SK-N-SH (cell line): ENCODE measurements around the gene TMEM178A. TPM values are rescaled to one million over a fixed set of nuclear protein-coding genes. Genes with fewer than 3 reads are reported as not detected.

ENCODE experiments used
- CTCF ChIA-PET: fragments of 300-600, 350-600 bp; formaldehyde crosslinking; extraction: SDS; loops from one replicate; lab custom pipeline; 2021; lab: Yijun Ruan, JAX
- POLR2A ChIA-PET: fragments of 350-600 bp; sonication (Branson Sonifier 250); formaldehyde crosslinking; extraction: SDS; loops from one replicate; lab custom pipeline; 2020; ENCODE audit warnings: antibody characterized with exemption, inconsistent platforms; lab: Yijun Ruan, JAX
- DNase-seq: peaks from one replicate; pipeline ENCODE4 v3.0.0; 2012
- H2AFZ ChIP-seq: fragments of 200-600 bp; sonication (generic); 2 replicates; pipeline ENCODE4 v1.8.1; 2016; ENCODE audit warnings: antibody characterized with exemption, mild to moderate bottlenecking, low read depth
- H3F3A ChIP-seq: fragments of 200-600 bp; sonication (generic); replicated peaks from 2 replicates; pipeline ENCODE3; 2016; ENCODE audit warnings: antibody characterized with exemption, mild to moderate bottlenecking; ENCODE audit not compliant: insufficient read depth
- H3K27ac ChIP-seq, 2 experiments: fragments of 200-500 bp in 1 of 2; fragments of 200-600 bp in 1 of 2; sonication (Bioruptor generic) in 1 of 2; sonication (generic), shearing (Covaris generic) in 1 of 2; 2 replicates each; pipeline versions ENCODE4 v1.5.1 to v1.6.1; 2014 to 2016; ENCODE audit warnings: low read depth in 2 of 2, inconsistent platforms in 1 of 2, low read length in 1 of 2, mild to moderate bottlenecking in 1 of 2, mixed read lengths in 1 of 2
- H3K27me3 ChIP-seq: fragments of 200-600 bp; sonication (generic), shearing (Covaris generic); 2 replicates; pipeline ENCODE4 v1.6.1; 2016; ENCODE audit warnings: mixed run types; ENCODE audit not compliant: insufficient read depth
- H3K36me3 ChIP-seq, 2 experiments: fragments of 200-500 bp in 1 of 2; fragments of 200-600 bp in 1 of 2; sonication (Bioruptor generic) in 1 of 2; sonication (generic) in 1 of 2; replicated peaks in 1 of 2; 2 replicates each; pipeline versions ENCODE3 to v1.5.1; 2014 to 2016; ENCODE audit warnings: low read length in 1 of 2, mild to moderate bottlenecking in 1 of 2; ENCODE audit not compliant: insufficient read depth in 2 of 2, control insufficient read depth in 1 of 2
- H3K4me1 ChIP-seq, 2 experiments: fragments of 200-500 bp in 1 of 2; fragments of 200-600 bp in 1 of 2; sonication (Bioruptor generic) in 1 of 2; sonication (generic), shearing (Covaris generic) in 1 of 2; 2 replicates each; pipeline versions ENCODE4 v1.5.1 to v1.6.1; 2014 to 2016; ENCODE audit warnings: low read depth in 1 of 2, low read length in 1 of 2, mixed run types in 1 of 2; ENCODE audit not compliant: insufficient read depth in 2 of 2, control insufficient read depth in 1 of 2
- H3K4me2 ChIP-seq: fragments of 200-600 bp; sonication (generic), shearing (Covaris generic); 2 replicates; pipeline ENCODE4 v1.6.1; 2017; ENCODE audit warnings: mixed run types
- H3K4me3 ChIP-seq, 2 experiments: fragments of 200-500 bp in 1 of 2; fragments of 200-600 bp in 1 of 2; sonication (Bioruptor generic) in 1 of 2; sonication (generic), shearing (Covaris generic) in 1 of 2; 2 replicates each; pipeline versions ENCODE4 v1.5.1 to v1.8.1; 2014 to 2016; ENCODE audit warnings: low read depth in 2 of 2, inconsistent platforms in 1 of 2, low read length in 1 of 2, mild to moderate bottlenecking in 1 of 2, mixed read lengths in 1 of 2, moderate library complexity in 1 of 2
- H3K79me2 ChIP-seq: fragments of 200-600 bp; sonication (generic); 2 replicates; pipeline ENCODE4 v1.8.1; 2017; ENCODE audit warnings: mild to moderate bottlenecking; ENCODE audit not compliant: insufficient read depth
- H3K9ac ChIP-seq: fragments of 200-600 bp; sonication (generic); 2 replicates; pipeline ENCODE4 v1.6.1; 2017; ENCODE audit warnings: mixed run types
- H3K9me2 ChIP-seq: fragments of 200-600 bp; sonication (generic); 2 replicates; pipeline ENCODE4 v1.6.1; 2017; ENCODE audit warnings: mixed run types
- H3K9me3 ChIP-seq: fragments of 200-600 bp; sonication (generic); 2 replicates; pipeline ENCODE4 v1.6.1; 2017; ENCODE audit warnings: mixed run types, mild to moderate bottlenecking, moderate library complexity
- H4K20me1 ChIP-seq: fragments of 200-600 bp; sonication (generic); 2 replicates; pipeline ENCODE4 v1.6.1; 2017; ENCODE audit warnings: mild to moderate bottlenecking, mixed run types; ENCODE audit not compliant: insufficient read depth
- CHD2 ChIP-seq: fragments of 150-350 bp; IDR thresholded peaks from 2 replicates; pipeline ENCODE4 v1.6.1; 2018; ENCODE audit warnings: low read length; ENCODE audit not compliant: partially characterized antibody
- ELF1 ChIP-seq: IDR thresholded peaks from 2 replicates; pipeline ENCODE4 v1.4.0; 2012
- EZH2phosphoT487 ChIP-seq: fragments of 200-600 bp; sonication (generic); IDR thresholded peaks from 2 replicates; pipeline ENCODE4 v1.6.1; 2017; ENCODE audit warnings: low read depth, mixed run types, mild to moderate bottlenecking, antibody characterized with exemption, moderate library complexity, borderline replicate concordance
- FOSL2 ChIP-seq: IDR thresholded peaks from 2 replicates; pipeline ENCODE4 v1.4.0; 2012; ENCODE audit warnings: low read depth, mild to moderate bottlenecking, moderate library complexity, borderline replicate concordance
- FOXJ3 ChIP-seq: sonication (generic); formaldehyde crosslinking; IDR thresholded peaks from 2 replicates; pipeline ENCODE4 v1.5.1; 2020; ENCODE audit warnings: mild to moderate bottlenecking, missing genetic modification reagents
- FOXM1 ChIP-seq: IDR thresholded peaks from 2 replicates; pipeline ENCODE4 v1.4.0; 2012; ENCODE audit warnings: low read depth, mild to moderate bottlenecking
- GABPA ChIP-seq: IDR thresholded peaks from 2 replicates; pipeline ENCODE4 v1.4.0; 2012; ENCODE audit warnings: low read depth, mild to moderate bottlenecking
- GATA2 ChIP-seq: sonication (generic); formaldehyde crosslinking; IDR thresholded peaks from 2 replicates; pipeline ENCODE4 v1.5.0; 2020; ENCODE audit warnings: mild to moderate bottlenecking, missing genetic modification reagents
- MEF2A ChIP-seq: IDR thresholded peaks from 2 replicates; pipeline ENCODE4 v1.4.0; 2012; ENCODE audit warnings: low read depth, borderline replicate concordance
- RAD21 ChIP-seq: IDR thresholded peaks from 2 replicates; pipeline ENCODE4 v1.6.1; 2012; ENCODE audit warnings: mild to moderate bottlenecking, low read length
- REST ChIP-seq: IDR thresholded peaks from 2 replicates; pipeline ENCODE4 v1.6.1; 2012; ENCODE audit warnings: mild to moderate bottlenecking, low read depth, low read length, moderate library complexity
- SMC3 ChIP-seq: IDR thresholded peaks from 2 replicates; pipeline ENCODE4 v1.6.1; 2012; ENCODE audit warnings: low read depth, low read length, improper control_type of control experiment
- TAF1 ChIP-seq: IDR thresholded peaks from 2 replicates; pipeline ENCODE4 v1.6.1; 2012; ENCODE audit warnings: low read depth, mild to moderate bottlenecking, low read length, moderate library complexity, borderline replicate concordance
- TEAD4 ChIP-seq: IDR thresholded peaks from 2 replicates; pipeline ENCODE4 v1.4.0; 2012; ENCODE audit warnings: mild to moderate bottlenecking, borderline replicate concordance; ENCODE audit not compliant: insufficient read depth
- USF1 ChIP-seq: IDR thresholded peaks from 2 replicates; pipeline ENCODE4 v1.4.0; 2012; ENCODE audit warnings: low read depth, borderline replicate concordance
- YY1 ChIP-seq: IDR thresholded peaks from 2 replicates; pipeline ENCODE4 v1.4.0; 2012; ENCODE audit warnings: low read depth, mild to moderate bottlenecking
- WGBS: methylation state at CpG from one replicate; pipeline ENCODE4 v1.1.6; 2017; ENCODE audit warnings: low lambda C conversion rate; 5-methylcytosine and 5-hydroxymethylcytosine counted together
- polyA plus RNA-seq, 3 experiments: library from polyadenylated mRNA; depleted of rRNA; stranded (reverse); fragments of >200 nt; gene quantifications; 2 replicates each; pipeline ENCODE4 v1.2.3, GENCODE V29; 2012

The TMEM178A gene
- polyA plus RNA-seq, 1 of the 3 experiments (the other 2 are of a cell fraction) = 0.84 TPM

- CTCF ChIA-PET = interaction anchor here (1.4 to 1.5 kb wide), 2 partner anchors 30 to 341 kb away, joined by 3 to 4 read pairs; no protein-coding TSS in a partner anchor
- H3K36me3 ChIP-seq = no peaks in the 10 kb centered on the region
- no peak overlapping the region for H2AFZ ChIP-seq
- TF ChIP-seq FOSL2 (no peak), TEAD4 (no peak), EZH2phosphoT487 (no peak), GATA2 (CRISPR knock-in tag) (no peak), TAF1 (no peak), GABPA (no peak), USF1 (no peak), ELF1 (no peak), CHD2 (no peak), REST (no peak), FOXM1 (no peak), SMC3 (no peak), RAD21 (no peak), YY1 (no peak)
- H3K4me3 ChIP-seq = no peak overlapping the region
- H3K4me1 ChIP-seq = peaks cover 0 to 4% of the 10 kb centered on the region in 2 experiments; a peak in 1 of 4 replicates
- POLR2A ChIA-PET = no interaction called here
- no peaks in the 10 kb centered on the region for H3K79me2 ChIP-seq
- no peaks in the 10 kb centered on the region for H3K27me3 ChIP-seq
- no peak for DNase-seq
- H3K9me3 ChIP-seq = no peaks in the 10 kb centered on the region
- no peak overlapping the region for H3K4me2 ChIP-seq
- H3F3A ChIP-seq = no peaks in the 10 kb centered on the region
- H4K20me1 ChIP-seq = no peaks in the 10 kb centered on the region
- H3K27ac ChIP-seq = no peak overlapping the region
- no peak overlapping the region for H3K9ac ChIP-seq
- 68% methylated on average over 2 of the region's 2 CpGs for WGBS
- H3K9me2 ChIP-seq = no peaks in the 10 kb centered on the region
These were observed 55.3 kb downstream of the TMEM178A start for GRCh38 chr2:39720970-39721369.

GRCh38 chr2:39723497-39723896 lies 57.8 kb downstream of the TMEM178A start:
- Histone ChIP-seq H3K9ac (no peak overlapping the region), H3K79me2 (no peaks in the 10 kb centered on the region), H3F3A (peaks cover 5% of the 10 kb centered on the region), H3K36me3 (no peaks in the 10 kb centered on the region), H3K9me3 (no peaks in the 10 kb centered on the region), H3K9me2 (no peaks in the 10 kb centered on the region), H2AFZ (no peak overlapping the region), H3K4me3 (no peak overlapping the region), H3K4me2 (no peak overlapping the region), H3K27ac (no peak overlapping the region), H4K20me1 (no peaks in the 10 kb centered on the region), H3K4me1 (peaks cover 0 to 2% of the 10 kb centered on the region in 2 experiments; a peak in 1 of 4 replicates), H3K27me3 (no peaks in the 10 kb centered on the region)
- DNase-seq = no peak
- TF ChIP-seq MEF2A (no peak), FOSL2 (no peak), YY1 (no peak), FOXJ3 (CRISPR knock-in tag) (no peak), RAD21 (no peak)
- ChIA-PET POLR2A (no interaction called here), CTCF (interaction anchor here (1.1 to 1.8 kb wide), 2 partner anchors 210 to 343 kb away, joined by 3 to 7 read pairs; no protein-coding TSS in a partner anchor)
- WGBS = 88% methylated on average over 2 of the region's 2 CpGs
